Heart right ventricle (tissue), 16 donors: ENCODE measurements around the gene TWIST2. TPM values are rescaled to one million over a fixed set of nuclear protein-coding genes. Genes with fewer than 3 reads are reported as not detected.

ENCODE experiments used
- ATAC-seq, 8 donors: fragments of 200-7000 bp; cut with Tn5 transposase; one replicate each; pipeline ENCODE4 v1.9.1; 2020; ENCODE audit warnings: mild to moderate bottlenecking in 8 of 8, moderate library complexity in 8 of 8, moderate number of reproducible peaks in 1 of 8
- DNase-seq, 2 donors: peaks; one replicate each; pipeline ENCODE4 v3.0.0-alpha.2; 2020
- H3K27ac ChIP-seq, 10 donors: fragments of 200-600 bp; sonication (generic) in 2 of 10; one replicate each; pipeline versions ENCODE4 v1.5.0 to v1.8.0; 2020 to 2022; ENCODE audit warnings: mild to moderate bottlenecking in 3 of 10
- H3K27me3 ChIP-seq, 7 donors: fragments of 200-600 bp; one replicate each; pipeline ENCODE4 v1.8.0; 2021 to 2022; ENCODE audit warnings: mild to moderate bottlenecking in 2 of 7
- H3K36me3 ChIP-seq, 9 donors: fragments of 200-600 bp; sonication (generic) in 1 of 9; one replicate each; pipeline versions ENCODE4 v1.5.0 to v1.8.0; 2020 to 2022; ENCODE audit warnings: mild to moderate bottlenecking in 2 of 9
- H3K4me1 ChIP-seq, 9 donors: fragments of 200-600 bp; sonication (generic) in 1 of 9; one replicate each; pipeline versions ENCODE4 v1.5.0 to v1.8.0; 2020 to 2022; ENCODE audit warnings: mild to moderate bottlenecking in 4 of 9
- H3K4me3 ChIP-seq, 10 donors: fragments of 200-600 bp; sonication (generic) in 2 of 10; one replicate each; pipeline versions ENCODE4 v1.5.0 to v1.8.0; 2020 to 2022; ENCODE audit warnings: mild to moderate bottlenecking in 7 of 10, moderate library complexity in 2 of 10
- H3K9me3 ChIP-seq, 11 donors: fragments of 200-600 bp in 10 of 11; sonication (generic) in 2 of 11; one replicate each; pipeline versions ENCODE4 v1.5.0 to v1.8.0; 2013 to 2022; ENCODE audit warnings: mild to moderate bottlenecking in 2 of 11, control low read depth in 1 of 11, moderate library complexity in 1 of 11
- WGBS, 2 donors: extraction: QIAGEN DNeasy Blood & Tissue Kit; methylation state at CpG; one replicate each; pipeline ENCODE4 v1.1.7; 2013; ENCODE audit warnings: inconsistent platforms in 1 of 2; 5-methylcytosine and 5-hydroxymethylcytosine counted together
- intact Hi-C, 10 donors: fragments of 100-400 bp; cut with DNase I; formaldehyde crosslinking; loops; one replicate each; pipeline versions ENCODE4 v1.11.1 to v1.14.2; 2022
- polyA plus RNA-seq, 2 donors: library from polyadenylated mRNA; stranded (reverse); fragments of 200-250 nt; gene quantifications; one replicate each; pipeline ENCODE4 v1.2.3, GENCODE V29; 2013
- total RNA-seq, 10 donors: library from RNA; stranded (reverse); fragmentation: NEBNext Ultra II Directional in 3 of 10; extraction: Animal tissue kit (Norgen Biotek cat#: 25700) in 3 of 10; gene quantifications; one replicate each; pipeline versions ENCODE4 v1.2.1 to v1.2.4, GENCODE V29; 2021 to 2023
- TF ChIP-seq, protein P1 (sequence below), 9 donors: fragments of 200-600 bp; sonication (generic) in 2 of 9; IDR thresholded peaks; one replicate each; pipeline versions ENCODE4 v1.5.0 to v1.8.0; 2021 to 2022; ENCODE audit warnings: antibody characterized with exemption in 9 of 9, mild to moderate bottlenecking in 5 of 9, moderate library complexity in 1 of 9
- donor health status: Arrhythmogenic right ventricular cardiomyopathy.
- donor health status: ischemic (EF 13 %, LVEDD 7.1; RV severe dilation, severe dysfunction).
- donor health status: healthy with polysubstance abuse.
- donor health status: DM: no; HTN: yes; CAD: no.
- donor health status: DM: no; HTN: no; CAD: no.
- donor health status: ischemic (EF 25% LVEDD 6.9; RV normal size, moderate dysfunction).
- donor health status: ischemic (EF 25% LVEDD 5.7; RV mildly dilated, moderate dysfunction).
- donor health status: healthy.
- donor health status: DM: yes; HTN: yes; CAD: no.
- donor health status: Ischemic cardiomyopathy.
- donor health status: ischemic (EF 35%, LVEDD 5.7; RV mildly dilated, moderate dysfunction).
- donor health status: nonischemic (EF 11% LVEDD 7.7; RV severe dilation, severe dysfunction).
- donor health status: DM: yes; HTN: yes; CAD: no.
- donor health status: PGD.
- donor health status: ischemic (EF 29% LVEDD 5.4; RV normal size, mild dysfunction).
- donor health status: nonischemic (EF 23%, LVEDD 6.1; RV moderate dilation, normal function).

TWIST2 gene
- total and polyA plus RNA-seq, 12 donors = 0.19 to 3.5 (median 1.1) TPM

DNA sequence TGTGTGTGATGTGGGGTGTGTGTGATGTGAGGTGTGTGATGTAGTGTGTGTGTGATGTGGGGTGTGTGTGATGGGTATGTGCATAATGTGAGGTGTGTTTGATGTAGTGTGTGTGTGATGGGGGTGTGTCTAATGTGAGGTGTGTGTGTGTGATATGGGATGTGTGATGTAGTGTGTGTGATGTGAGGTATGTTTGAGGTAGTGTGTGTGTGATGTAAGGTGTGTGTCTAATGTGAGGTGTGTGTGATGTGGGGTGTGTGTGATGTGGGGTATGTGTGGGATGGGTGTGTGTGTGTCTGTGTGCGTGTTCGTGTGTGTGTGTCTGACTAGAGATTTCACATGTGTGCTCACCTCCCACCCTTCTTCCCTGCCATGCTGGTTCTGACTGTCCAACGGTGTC lies 56.3 kb downstream of the TWIST2 start:
- H3K9me3 ChIP-seq = no peaks in the 10 kb centered on the region
- H3K4me3 ChIP-seq = no peak overlapping the region
- DNase-seq (no peak), ATAC-seq (no peak)
- H3K4me1 ChIP-seq = no peaks in the 10 kb centered on the region
- no peak overlapping the region for H3K27ac ChIP-seq
- intact Hi-C loops = no loop called here
- peaks cover 0 to 31% (median 6%) of the 10 kb centered on the region in 7 donors for H3K27me3 ChIP-seq
- H3K36me3 ChIP-seq = no peaks in the 10 kb centered on the region
- TF ChIP-seq, protein P1, sequence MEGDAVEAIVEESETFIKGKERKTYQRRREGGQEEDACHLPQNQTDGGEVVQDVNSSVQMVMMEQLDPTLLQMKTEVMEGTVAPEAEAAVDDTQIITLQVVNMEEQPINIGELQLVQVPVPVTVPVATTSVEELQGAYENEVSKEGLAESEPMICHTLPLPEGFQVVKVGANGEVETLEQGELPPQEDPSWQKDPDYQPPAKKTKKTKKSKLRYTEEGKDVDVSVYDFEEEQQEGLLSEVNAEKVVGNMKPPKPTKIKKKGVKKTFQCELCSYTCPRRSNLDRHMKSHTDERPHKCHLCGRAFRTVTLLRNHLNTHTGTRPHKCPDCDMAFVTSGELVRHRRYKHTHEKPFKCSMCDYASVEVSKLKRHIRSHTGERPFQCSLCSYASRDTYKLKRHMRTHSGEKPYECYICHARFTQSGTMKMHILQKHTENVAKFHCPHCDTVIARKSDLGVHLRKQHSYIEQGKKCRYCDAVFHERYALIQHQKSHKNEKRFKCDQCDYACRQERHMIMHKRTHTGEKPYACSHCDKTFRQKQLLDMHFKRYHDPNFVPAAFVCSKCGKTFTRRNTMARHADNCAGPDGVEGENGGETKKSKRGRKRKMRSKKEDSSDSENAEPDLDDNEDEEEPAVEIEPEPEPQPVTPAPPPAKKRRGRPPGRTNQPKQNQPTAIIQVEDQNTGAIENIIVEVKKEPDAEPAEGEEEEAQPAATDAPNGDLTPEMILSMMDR (IDR thresholded peaks at IDR 0.05) = no peak
- WGBS, 2 donors = 90 to 91% methylated on average over 3 of the region's 3 CpGs

DNA sequence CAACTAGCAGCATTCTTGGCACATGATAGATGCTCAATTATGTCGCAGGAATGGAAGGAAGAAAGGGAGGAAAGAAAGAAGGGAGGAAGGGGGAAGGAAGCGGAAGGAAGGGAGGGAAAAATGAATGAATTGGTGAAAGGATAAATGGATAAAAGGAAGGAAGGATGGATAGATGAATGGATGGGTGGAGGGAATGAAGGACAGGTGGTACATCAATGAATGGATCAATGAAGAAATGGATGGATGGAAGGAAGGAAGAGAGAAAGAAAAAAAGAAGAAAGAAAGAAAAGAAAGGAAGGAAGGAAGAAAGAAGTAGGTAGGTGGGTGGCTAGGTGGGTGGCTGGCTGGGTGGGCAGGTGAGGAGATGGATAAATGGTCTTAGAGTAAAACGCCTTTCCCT lies 56.8 kb downstream of the TWIST2 start:
- no peaks in the 10 kb centered on the region for H3K4me1 ChIP-seq
- H3K36me3 ChIP-seq = no peaks in the 10 kb centered on the region
- H3K4me3 ChIP-seq = no peak overlapping the region
- no peaks in the 10 kb centered on the region for H3K9me3 ChIP-seq
- ATAC-seq (no peak), DNase-seq (no peak)
- H3K27ac ChIP-seq = no peak overlapping the region
- 80 to 82% methylated on average over 3 of the region's 3 CpGs for WGBS, 2 donors
- TF ChIP-seq, protein P1 (IDR thresholded peaks at IDR 0.05) = no peak
- intact Hi-C loops = no loop called here
- H3K27me3 ChIP-seq = peaks cover 0 to 31% (median 6%) of the 10 kb centered on the region in 7 donors

DNA sequence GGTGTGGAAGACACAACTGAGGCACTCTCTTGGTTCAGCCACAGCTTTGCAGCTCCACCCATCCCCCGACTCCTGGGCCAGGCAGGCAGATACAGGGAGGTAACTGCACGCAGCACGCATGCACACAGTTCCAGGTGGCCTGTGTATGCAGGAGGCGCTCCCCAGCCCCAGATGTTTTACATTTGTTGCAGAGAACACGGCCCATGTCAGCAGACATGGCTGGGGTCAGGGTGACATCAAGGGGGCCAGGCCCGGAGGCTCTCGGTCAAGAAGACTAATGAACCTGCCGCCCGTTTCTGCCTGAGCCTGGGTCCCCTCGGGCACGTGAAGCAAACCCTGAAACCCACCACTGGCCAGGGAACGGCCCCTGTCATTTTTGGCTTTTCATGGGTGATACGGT lies 57.3 kb downstream of the TWIST2 start:
- Histone ChIP-seq H3K9me3 (no peaks in the 10 kb centered on the region), H3K4me1 (no peaks in the 10 kb centered on the region), H3K27me3 (peaks cover 0 to 27% (median 6%) of the 10 kb centered on the region in 7 donors), H3K27ac (no peak overlapping the region), H3K36me3 (no peaks in the 10 kb centered on the region), H3K4me3 (no peak overlapping the region)
- intact Hi-C loops = no loop called here
- ATAC-seq (no peak), DNase-seq (no peak)
- TF ChIP-seq, protein P1 (IDR thresholded peaks at IDR 0.05) = no peak
- 73 to 76% methylated on average over 13 of the region's 13 CpGs for WGBS, 2 donors

DNA sequence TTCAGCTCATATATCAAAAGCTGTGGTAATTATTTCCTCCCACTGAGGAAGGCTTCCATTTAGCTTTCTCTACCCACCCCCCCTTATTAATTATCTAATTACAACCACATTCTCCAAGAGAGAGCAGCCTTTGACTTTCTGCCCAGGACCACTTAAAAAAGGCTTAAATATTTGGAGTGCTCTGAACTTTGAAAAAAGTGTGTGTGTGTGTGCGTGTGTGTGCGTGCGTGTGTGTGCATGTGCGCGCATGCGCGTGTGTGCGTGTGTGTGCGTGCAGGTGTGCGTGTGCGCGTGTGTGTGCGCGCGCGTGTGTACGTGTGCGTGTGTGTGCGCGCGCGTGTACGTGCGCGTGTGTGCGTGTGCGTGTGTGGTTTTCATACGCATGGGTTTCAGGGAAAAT lies 57.8 kb downstream of the TWIST2 start:
- intact Hi-C loops = no loop called here
- 92 to 93% methylated on average over 28 of the region's 28 CpGs for WGBS, 2 donors
- TF ChIP-seq, protein P1 (IDR thresholded peaks at IDR 0.05) = no peak
- H3K4me3 ChIP-seq = no peak overlapping the region
- H3K27me3 ChIP-seq = peaks cover 0 to 23% (median 6%) of the 10 kb centered on the region in 7 donors
- H3K36me3 ChIP-seq = no peaks in the 10 kb centered on the region
- H3K27ac ChIP-seq = no peak overlapping the region
- ATAC-seq = no peak
- H3K9me3 ChIP-seq = no peaks in the 10 kb centered on the region
- no peaks in the 10 kb centered on the region for H3K4me1 ChIP-seq
- no peak for DNase-seq
